Neural progenitor cell (in vitro differentiated cells): ENCODE results near the gene LCP1. TPM values are rescaled to one million over a fixed set of nuclear protein-coding genes. Genes with fewer than 3 reads are reported as not detected.

Experiments used
- DNase-seq: peaks from one replicate; pipeline ENCODE4 v3.0.0-alpha.2; 2016; ENCODE audit warnings: low spot score
- H2AFZ ChIP-seq: fragments of 200-600 bp; sonication (generic); replicated peaks from 2 replicates; pipeline ENCODE4 v1.6.1; 2016; ENCODE audit warnings: antibody characterized with exemption
- H3F3A ChIP-seq: fragments of 200-600 bp; sonication (generic); 2 replicates; pipeline ENCODE4 v1.6.1; 2016; ENCODE audit warnings: antibody characterized with exemption, low read depth
- H3K27ac ChIP-seq: fragments of 200-600 bp; sonication (generic); 2 replicates; pipeline ENCODE4 v1.5.1; 2016; ENCODE audit warnings: mild to moderate bottlenecking
- H3K27me3 ChIP-seq: fragments of 200-600 bp; sonication (generic); 2 replicates; pipeline ENCODE4 v1.6.1; 2016; ENCODE audit warnings: mild to moderate bottlenecking, moderate library complexity
- H3K36me3 ChIP-seq: fragments of 200-600 bp; sonication (generic); 2 replicates; pipeline ENCODE4 v1.5.1; 2016
- H3K4me1 ChIP-seq: fragments of 200-600 bp; sonication (generic); 2 replicates; pipeline ENCODE4 v1.6.1; 2016; ENCODE audit warnings: mixed run types
- H3K4me2 ChIP-seq: fragments of 200-600 bp; sonication (generic); 2 replicates; pipeline ENCODE4 v1.6.1; 2016
- H3K4me3 ChIP-seq: fragments of 200-600 bp; sonication (generic); 2 replicates; pipeline ENCODE4 v1.5.1; 2016
- H3K79me2 ChIP-seq: fragments of 200-600 bp; sonication (generic); 2 replicates; pipeline ENCODE4 v1.6.1; 2016; ENCODE audit warnings: low read depth
- H3K9ac ChIP-seq: fragments of 200-600 bp; sonication (generic); 2 replicates; pipeline ENCODE4 v1.6.1; 2016
- H3K9me3 ChIP-seq: fragments of 200-600 bp; sonication (generic); 2 replicates; pipeline ENCODE4 v1.5.1; 2016; ENCODE audit warnings: low read depth
- H4K20me1 ChIP-seq: fragments of 200-600 bp; sonication (generic); 2 replicates; pipeline ENCODE4 v1.6.1; 2016; ENCODE audit warnings: low read depth
- H3K27ac Mint-ChIP-seq: 3 replicates; pipeline ENCODE4 v1.8.0; 2021; ENCODE audit warnings: mixed read lengths
- H3K27me3 Mint-ChIP-seq: 2 replicates; pipeline ENCODE4 v1.8.0; 2022; ENCODE audit warnings: low read depth, mild to moderate bottlenecking, inconsistent platforms, moderate library complexity, mixed read lengths; ENCODE audit not compliant: insufficient read depth
- H3K36me3 Mint-ChIP-seq: 3 replicates; pipeline ENCODE4 v1.8.0; 2021; ENCODE audit warnings: mixed read lengths
- H3K4me1 Mint-ChIP-seq: 3 replicates; pipeline ENCODE4 v1.8.0; 2021; ENCODE audit warnings: mixed read lengths
- H3K4me3 Mint-ChIP-seq: 3 replicates; pipeline ENCODE4 v1.8.0; 2021; ENCODE audit warnings: mild to moderate bottlenecking, moderate library complexity, mixed read lengths
- H3K9me3 Mint-ChIP-seq: 3 replicates; pipeline ENCODE4 v1.8.0; 2020; ENCODE audit warnings: mixed read lengths
- CTCF ChIP-seq: fragments of 200-600 bp; sonication (generic); IDR thresholded peaks from 2 replicates; pipeline ENCODE4 v1.5.1; 2017; ENCODE audit warnings: antibody characterized with exemption, mild to moderate bottlenecking
- EZH2 ChIP-seq: fragments of 200-600 bp; sonication (generic); IDR thresholded peaks from 2 replicates; pipeline ENCODE4 v1.6.1; 2017; ENCODE audit warnings: antibody characterized with exemption, mild to moderate bottlenecking, moderate library complexity
- EZH2phosphoT487 ChIP-seq: fragments of 200-600 bp; sonication (generic); IDR thresholded peaks from 2 replicates; pipeline ENCODE4 v1.6.1; 2017; ENCODE audit warnings: antibody characterized with exemption
- total RNA-seq: library from RNA; depleted of rRNA; stranded (reverse); fragments of >200 nt; gene quantifications from 2 replicates; pipeline ENCODE4 v1.2.3, GENCODE V29; 2015; ENCODE audit warnings: low replicate concordance

LCP1 gene
- total RNA-seq, 1 donor from 2014 or later, result 2.2 TPM

GRCh38 chr13:46101484-46102254, 80.3 kb downstream of the LCP1 start:
- Histone ChIP-seq H3K4me2 (no peak overlapping the region), H3K9ac (no peak overlapping the region), H3K79me2 (no peaks in the 10 kb centered on the region), H3K4me1 (no peaks in the 10 kb centered on the region), H3F3A (no peaks in the 10 kb centered on the region), H2AFZ (no peak overlapping the region), H4K20me1 (no peaks in the 10 kb centered on the region), H3K9me3 (no peaks in the 10 kb centered on the region), H3K27ac (no peak overlapping the region), H3K36me3 (no peaks in the 10 kb centered on the region), H3K27me3 (no peaks in the 10 kb centered on the region), H3K4me3 (no peak overlapping the region)
- DNase-seq, result no peak
- Mint-ChIP-seq H3K27ac (no peak overlapping the region), H3K36me3 (no peaks in the 10 kb centered on the region), H3K4me1 (peaks cover 10% of the 10 kb centered on the region), H3K9me3 (no peaks in the 10 kb centered on the region), H3K27me3 (no peaks in the 10 kb centered on the region), H3K4me3 (no peak overlapping the region)
- TF ChIP-seq EZH2 (no peak), EZH2phosphoT487 (no peak), CTCF (no peak)

DNA sequence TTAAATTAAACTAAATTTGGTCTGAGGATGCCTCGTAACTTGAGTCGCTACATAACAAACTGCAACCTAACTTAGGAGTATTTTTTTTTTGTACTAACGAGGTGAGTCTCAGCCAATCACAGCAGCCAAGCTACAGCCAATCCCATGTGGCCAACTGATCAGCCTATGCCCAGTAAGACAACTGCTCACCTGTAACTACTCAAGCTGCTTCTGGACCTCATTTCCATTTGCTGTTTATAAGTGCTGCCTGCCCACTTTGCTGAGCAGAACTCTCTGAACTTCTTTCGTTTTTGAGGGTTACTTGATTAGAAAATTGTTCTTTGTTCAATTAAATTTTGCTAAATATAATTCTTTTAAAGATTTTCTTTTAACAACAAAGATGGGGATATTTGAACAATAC, 81.0 kb downstream of the LCP1 start:
- Histone ChIP-seq H3K36me3 (no peaks in the 10 kb centered on the region), H3K27ac (no peak overlapping the region), H3K4me3 (no peak overlapping the region), H3K9ac (no peak overlapping the region), H4K20me1 (no peaks in the 10 kb centered on the region), H3K27me3 (no peaks in the 10 kb centered on the region), H2AFZ (no peak overlapping the region), H3F3A (no peaks in the 10 kb centered on the region), H3K9me3 (no peaks in the 10 kb centered on the region), H3K4me1 (no peaks in the 10 kb centered on the region), H3K4me2 (no peak overlapping the region), H3K79me2 (no peaks in the 10 kb centered on the region)
- Mint-ChIP-seq H3K4me1 (peaks cover 10% of the 10 kb centered on the region), H3K9me3 (no peaks in the 10 kb centered on the region), H3K4me3 (no peak overlapping the region), H3K36me3 (no peaks in the 10 kb centered on the region), H3K27me3 (no peaks in the 10 kb centered on the region), H3K27ac (no peak overlapping the region)
- TF ChIP-seq EZH2phosphoT487 (no peak), EZH2 (no peak), CTCF (no peak)
- no peak for DNase-seq

- Histone ChIP-seq H3K4me1 (no peaks in the 10 kb centered on the region), H3K36me3 (no peaks in the 10 kb centered on the region), H3K4me2 (no peak overlapping the region), H4K20me1 (no peaks in the 10 kb centered on the region), H3K9ac (no peak overlapping the region), H3F3A (no peaks in the 10 kb centered on the region), H3K27ac (no peak overlapping the region), H2AFZ (no peak overlapping the region), H3K79me2 (no peaks in the 10 kb centered on the region), H3K9me3 (no peaks in the 10 kb centered on the region), H3K4me3 (no peak overlapping the region), H3K27me3 (no peaks in the 10 kb centered on the region)
- no peaks in the 10 kb centered on the region for H3K9me3 Mint-ChIP-seq
- no peak overlapping the region for H3K27ac Mint-ChIP-seq
- no peaks in the 10 kb centered on the region for H3K27me3 Mint-ChIP-seq
- no peaks in the 10 kb centered on the region for H3K36me3 Mint-ChIP-seq
- DNase-seq, result no peak
- H3K4me1 Mint-ChIP-seq, result peaks cover 10% of the 10 kb centered on the region
- TF ChIP-seq EZH2phosphoT487 (no peak), EZH2 (no peak), CTCF (no peak)
- no peak overlapping the region for H3K4me3 Mint-ChIP-seq
Observed at GRCh38 chr13:46100191-46100815, 81.7 kb downstream of the LCP1 start.
